ENCODE results near the gene ASPM.

DNA sequence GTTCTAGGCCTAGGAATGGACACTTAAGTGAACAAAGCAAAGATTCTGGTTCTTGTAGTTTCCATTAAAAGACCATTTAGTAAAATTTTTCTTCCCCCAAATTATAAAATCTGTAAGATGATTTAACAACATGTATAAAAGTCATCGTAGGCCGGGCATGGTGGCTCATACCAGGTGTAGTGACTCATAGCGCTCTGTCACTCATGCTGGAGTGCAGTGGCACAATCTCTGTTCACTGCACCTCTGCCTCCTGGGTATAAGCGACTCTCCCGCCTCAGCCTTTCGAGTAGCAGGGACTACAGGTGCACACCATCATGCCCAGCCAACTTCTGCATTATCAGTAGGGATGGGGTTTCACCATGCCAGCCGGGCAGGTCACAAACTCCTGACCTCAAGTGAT lies 9.1 kb downstream of the ASPM start:
- TF ChIP-seq, protein P1, sequence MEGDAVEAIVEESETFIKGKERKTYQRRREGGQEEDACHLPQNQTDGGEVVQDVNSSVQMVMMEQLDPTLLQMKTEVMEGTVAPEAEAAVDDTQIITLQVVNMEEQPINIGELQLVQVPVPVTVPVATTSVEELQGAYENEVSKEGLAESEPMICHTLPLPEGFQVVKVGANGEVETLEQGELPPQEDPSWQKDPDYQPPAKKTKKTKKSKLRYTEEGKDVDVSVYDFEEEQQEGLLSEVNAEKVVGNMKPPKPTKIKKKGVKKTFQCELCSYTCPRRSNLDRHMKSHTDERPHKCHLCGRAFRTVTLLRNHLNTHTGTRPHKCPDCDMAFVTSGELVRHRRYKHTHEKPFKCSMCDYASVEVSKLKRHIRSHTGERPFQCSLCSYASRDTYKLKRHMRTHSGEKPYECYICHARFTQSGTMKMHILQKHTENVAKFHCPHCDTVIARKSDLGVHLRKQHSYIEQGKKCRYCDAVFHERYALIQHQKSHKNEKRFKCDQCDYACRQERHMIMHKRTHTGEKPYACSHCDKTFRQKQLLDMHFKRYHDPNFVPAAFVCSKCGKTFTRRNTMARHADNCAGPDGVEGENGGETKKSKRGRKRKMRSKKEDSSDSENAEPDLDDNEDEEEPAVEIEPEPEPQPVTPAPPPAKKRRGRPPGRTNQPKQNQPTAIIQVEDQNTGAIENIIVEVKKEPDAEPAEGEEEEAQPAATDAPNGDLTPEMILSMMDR (conservative IDR thresholded peaks at IDR 0.05; ENCODE audit: low read depth, low read length): no peak
- TF ChIP-seq, protein P2, sequence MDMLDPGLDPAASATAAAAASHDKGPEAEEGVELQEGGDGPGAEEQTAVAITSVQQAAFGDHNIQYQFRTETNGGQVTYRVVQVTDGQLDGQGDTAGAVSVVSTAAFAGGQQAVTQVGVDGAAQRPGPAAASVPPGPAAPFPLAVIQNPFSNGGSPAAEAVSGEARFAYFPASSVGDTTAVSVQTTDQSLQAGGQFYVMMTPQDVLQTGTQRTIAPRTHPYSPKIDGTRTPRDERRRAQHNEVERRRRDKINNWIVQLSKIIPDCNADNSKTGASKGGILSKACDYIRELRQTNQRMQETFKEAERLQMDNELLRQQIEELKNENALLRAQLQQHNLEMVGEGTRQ (IDR thresholded peaks at IDR 0.05; ENCODE audit: low read depth, low read length): no peak
- TF ChIP-seq POLR2A (IDR thresholded peaks at IDR 0.05; ENCODE audit: low read depth, low read length): no peak
- TF ChIP-seq FOS (IDR thresholded peaks at IDR 0.05; ENCODE audit: low read depth, low read length): no peak
- no peak for TF ChIP-seq MAZ (IDR thresholded peaks at IDR 0.05; ENCODE audit: borderline replicate concordance, low read depth, low read length)
- TF ChIP-seq MXI1 (IDR thresholded peaks at IDR 0.05; ENCODE audit: borderline replicate concordance, low read depth, low read length): no peak
- no peak for TF ChIP-seq RAD21 (IDR thresholded peaks at IDR 0.05; ENCODE audit: low read length)
- no peak for TF ChIP-seq RFX5 (IDR thresholded peaks at IDR 0.05; ENCODE audit: low read depth, low read length)
- no peak for TF ChIP-seq RCOR1 (IDR thresholded peaks at IDR 0.05; ENCODE audit: insufficient replicate concordance, low read length)
- TF ChIP-seq BHLHE40 (IDR thresholded peaks at IDR 0.05; ENCODE audit: low read depth, low read length): no peak
- no peak for TF ChIP-seq MAFK (IDR thresholded peaks at IDR 0.05; ENCODE audit: low read depth, low read length)
- TF ChIP-seq, protein P3, sequence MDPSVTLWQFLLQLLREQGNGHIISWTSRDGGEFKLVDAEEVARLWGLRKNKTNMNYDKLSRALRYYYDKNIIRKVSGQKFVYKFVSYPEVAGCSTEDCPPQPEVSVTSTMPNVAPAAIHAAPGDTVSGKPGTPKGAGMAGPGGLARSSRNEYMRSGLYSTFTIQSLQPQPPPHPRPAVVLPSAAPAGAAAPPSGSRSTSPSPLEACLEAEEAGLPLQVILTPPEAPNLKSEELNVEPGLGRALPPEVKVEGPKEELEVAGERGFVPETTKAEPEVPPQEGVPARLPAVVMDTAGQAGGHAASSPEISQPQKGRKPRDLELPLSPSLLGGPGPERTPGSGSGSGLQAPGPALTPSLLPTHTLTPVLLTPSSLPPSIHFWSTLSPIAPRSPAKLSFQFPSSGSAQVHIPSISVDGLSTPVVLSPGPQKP (IDR thresholded peaks at IDR 0.05; ENCODE audit: borderline replicate concordance, low read depth, low read length): no peak
- TF ChIP-seq CEBPB (IDR thresholded peaks at IDR 0.05; ENCODE audit: low read depth, low read length): no peak

All from IMR-90 (cell line).